Measurements from ENCODE around the gene IRGC.
A peak's percentile ranks its signal among the peaks of the same experiment; 100 is the strongest.
"Not testable (repeated sequence)": the region's sequence is repeated elsewhere in the genome, so short reads cannot be mapped to it uniquely, and the experiment has no call there.

IRGC gene, protein sequence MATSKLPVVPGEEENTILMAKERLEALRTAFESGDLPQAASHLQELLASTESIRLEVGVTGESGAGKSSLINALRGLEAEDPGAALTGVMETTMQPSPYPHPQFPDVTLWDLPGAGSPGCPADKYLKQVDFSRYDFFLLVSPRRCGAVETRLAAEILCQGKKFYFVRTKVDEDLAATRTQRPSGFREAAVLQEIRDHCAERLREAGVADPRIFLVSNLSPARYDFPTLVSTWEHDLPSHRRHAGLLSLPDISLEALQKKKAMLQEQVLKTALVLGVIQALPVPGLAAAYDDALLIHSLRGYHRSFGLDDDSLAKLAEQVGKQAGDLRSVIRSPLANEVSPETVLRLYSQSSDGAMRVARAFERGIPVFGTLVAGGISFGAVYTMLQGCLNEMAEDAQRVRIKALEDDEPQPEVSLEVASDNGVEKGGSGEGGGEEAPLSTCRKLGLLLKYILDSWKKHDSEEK

DNA sequence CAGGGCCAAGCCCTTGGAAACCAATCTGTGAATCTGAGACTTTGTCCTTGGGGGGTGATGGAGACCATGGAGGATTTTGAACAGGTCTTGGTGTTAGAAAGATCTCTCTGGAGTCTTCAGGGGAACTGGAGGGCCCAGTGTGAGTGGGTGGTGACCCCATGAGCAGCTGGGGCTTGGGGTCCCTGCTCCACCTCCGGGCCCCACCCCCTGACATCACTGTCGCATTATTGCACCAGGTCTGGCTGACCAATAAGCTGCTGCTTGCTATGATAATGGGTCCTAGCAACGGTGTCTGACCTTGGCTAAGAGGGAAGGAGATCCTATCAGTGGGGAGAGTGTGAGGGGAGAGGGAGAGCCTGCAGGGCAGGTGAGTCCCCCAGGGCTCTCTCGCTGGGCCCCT is at the start of gene IRGC:
Gene IRGC (plus strand): TSS at position 301 of the 400 bp plus-strand sequence. CDS start 2,483 bp downstream, outside the sequence.
- DNase-seq (ENCODE audit: low read depth in 1 of 2, low spot score in 1 of 2), result no peak

DNA sequence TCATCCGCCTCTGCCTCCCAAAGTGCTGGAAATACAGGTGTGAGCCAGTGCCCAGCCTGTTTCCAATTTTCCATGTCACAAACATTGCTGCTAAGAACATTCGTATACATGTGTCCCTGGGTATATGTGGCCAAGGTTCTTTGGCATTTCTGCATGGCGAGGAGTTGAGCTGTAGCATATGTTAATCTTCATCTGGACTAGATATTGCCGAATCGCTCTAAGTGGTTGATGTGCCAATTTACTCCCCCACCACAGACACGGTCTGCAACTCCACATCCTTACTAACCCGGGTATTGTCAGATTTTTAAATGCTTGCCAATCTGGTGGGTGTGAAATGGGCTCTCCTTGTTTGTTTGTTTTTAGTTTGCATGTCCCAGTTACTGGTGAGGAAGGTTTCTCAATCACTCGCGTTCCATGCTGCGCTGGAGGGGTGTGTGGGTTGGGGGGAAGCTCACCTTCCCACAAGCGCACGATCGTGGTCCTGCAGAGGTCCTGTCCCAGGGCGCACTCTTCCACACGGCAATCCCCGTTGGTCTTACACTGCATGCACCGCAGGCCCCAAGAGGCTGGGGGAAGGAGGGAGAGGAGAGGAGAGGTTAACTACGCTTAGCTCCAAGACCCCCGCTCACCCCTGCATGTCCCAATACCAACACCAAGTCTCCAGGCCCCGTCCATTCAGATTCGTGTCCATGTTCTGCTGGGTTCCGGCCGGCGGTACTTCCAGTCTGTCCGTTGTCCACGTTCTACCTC is 48.6 kb upstream of the IRGC start:
- DNase-seq (ENCODE audit: low read depth in 1 of 2, low spot score in 1 of 2), result no peak

DNA sequence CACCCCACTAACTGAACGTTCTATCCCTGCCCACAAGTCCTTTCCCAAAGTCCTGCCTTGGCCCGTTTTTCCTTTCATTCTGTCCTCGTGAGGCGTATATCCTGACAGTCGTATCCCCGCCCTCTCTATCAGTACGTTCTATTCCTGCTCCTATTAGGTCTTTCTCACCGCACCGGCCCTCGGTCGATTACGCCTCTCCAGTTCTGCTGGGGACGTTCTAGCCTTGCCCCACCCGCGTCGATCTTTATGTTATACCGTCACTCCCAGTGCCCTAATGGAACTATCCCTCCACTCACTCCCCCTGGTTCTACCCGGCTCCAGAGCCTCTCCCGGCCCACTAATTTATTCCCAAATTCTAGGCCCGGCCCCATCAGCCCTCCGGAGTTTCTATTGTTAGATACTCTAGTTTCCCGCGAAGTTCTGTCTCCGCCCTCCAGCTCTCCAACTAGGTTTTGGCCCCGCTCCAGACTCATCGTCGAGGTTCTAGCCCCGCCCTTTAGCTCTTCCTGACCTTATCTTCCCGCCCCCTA is 47.9 kb upstream of the IRGC start:
- DNase-seq (ENCODE audit: low read depth in 1 of 2, low spot score in 1 of 2), result no peak

DNA sequence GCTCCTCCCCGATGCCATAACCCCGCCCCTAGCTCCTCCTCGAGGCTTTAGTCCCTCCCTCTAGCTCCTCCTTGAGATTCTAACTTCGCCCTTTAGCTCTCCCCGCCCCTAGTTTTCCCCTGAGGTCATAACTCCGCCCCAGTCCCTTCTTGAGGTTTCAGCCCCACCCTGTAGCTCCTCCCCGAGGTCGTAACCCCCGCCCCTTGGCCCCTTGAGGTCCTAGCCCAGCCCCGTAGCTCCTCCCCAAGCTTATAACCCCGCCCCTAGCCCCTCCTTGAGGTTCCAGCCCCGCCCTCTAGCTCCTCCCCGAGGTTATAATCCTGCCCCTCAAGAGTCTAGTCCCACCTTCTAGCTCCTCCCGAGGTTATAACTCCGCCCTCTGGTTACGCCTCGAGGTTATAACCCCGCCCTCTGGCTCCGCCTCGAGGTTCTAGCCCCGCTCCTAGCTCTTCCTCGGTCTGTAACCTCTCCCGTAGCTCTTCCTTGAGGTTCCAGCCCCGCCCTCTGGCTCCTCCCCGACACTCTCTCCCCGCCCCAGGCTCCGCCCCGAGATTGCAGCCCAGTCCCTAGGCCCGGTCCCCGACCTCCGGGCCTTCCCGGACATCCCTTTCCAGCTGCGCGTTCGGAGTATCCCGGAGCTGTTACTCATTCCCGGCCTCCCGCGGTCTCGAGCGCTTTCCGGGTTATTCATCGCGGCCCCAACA is 47.3 kb upstream of the IRGC start:
- DNase-seq (ENCODE audit: low read depth in 1 of 2, low spot score in 1 of 2), result peak; percentile 91 to 95

DNA sequence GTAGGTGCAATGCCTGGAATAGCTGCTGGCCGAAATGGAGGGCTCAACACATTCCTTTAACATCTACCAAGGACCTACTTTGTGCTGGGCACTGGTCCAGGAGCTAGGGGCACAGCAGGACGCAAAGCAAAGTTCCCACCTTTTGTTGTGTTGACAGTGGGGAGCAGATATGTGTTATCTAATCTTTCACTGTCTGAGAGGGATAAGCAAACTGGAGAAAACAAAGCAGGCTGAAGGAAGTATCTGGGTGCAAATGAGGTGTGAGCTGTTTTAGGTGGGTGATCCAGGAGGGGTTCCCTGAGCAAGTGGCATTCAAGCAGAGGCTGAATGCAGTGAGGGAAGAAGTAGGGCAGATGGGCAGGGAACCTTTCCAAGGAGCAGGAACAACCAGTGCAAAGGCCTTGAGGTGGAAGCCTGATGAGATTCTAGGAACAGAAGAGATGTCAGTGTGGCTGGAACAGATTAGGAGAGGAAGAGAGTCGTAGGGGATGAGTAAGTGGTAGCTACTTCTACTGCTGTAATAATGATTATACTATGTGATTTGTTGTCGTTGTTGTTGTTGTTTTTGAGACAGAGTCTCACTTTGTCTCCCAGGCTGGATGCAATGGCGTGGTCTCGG is 43.7 kb upstream of the IRGC start:
- DNase-seq (ENCODE audit: low read depth in 1 of 2, low spot score in 1 of 2), result no peak

DNA sequence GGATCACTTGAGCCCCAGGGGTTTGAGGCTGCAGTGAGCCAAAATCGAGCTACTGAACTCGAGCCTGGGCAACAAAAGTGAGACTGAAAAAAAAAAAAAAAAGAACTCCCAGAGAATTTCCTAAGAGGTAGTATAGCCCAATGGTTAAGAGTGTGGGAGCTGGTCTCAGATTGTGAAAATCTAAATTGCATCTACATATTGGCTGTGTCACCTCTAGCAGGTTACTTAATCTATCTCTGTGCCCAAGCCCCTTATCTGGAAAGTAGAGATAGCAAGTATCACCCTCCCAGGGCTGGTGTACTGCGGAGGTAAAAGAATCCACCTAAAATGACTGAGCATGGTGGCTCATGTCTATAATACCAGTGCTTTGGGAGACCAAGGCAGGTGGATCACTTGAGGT is 42.2 kb upstream of the IRGC start:
- DNase-seq (ENCODE audit: low read depth in 1 of 2, low spot score in 1 of 2), result no peak

DNA sequence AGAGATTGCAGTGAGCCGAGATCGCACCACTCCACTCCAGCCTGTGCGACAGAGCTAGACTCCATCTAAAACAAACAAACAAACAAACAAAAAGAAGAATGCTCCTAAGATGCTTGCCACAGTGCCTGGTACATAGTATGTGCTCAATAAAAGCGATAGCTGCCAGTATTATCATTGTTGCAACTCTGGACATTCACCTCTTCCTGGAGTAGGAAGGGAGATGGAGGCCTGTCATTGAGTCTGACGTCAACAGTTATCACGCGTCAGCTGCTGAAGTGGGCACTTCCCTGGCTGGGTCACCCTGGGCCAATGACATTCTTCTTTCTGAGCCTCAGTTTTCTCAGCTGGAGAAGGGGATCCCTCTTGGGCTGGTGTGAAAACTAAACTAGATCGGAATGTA is 41.7 kb upstream of the IRGC start:
- no peak for DNase-seq (ENCODE audit: low read depth in 1 of 2, low spot score in 1 of 2)

DNA sequence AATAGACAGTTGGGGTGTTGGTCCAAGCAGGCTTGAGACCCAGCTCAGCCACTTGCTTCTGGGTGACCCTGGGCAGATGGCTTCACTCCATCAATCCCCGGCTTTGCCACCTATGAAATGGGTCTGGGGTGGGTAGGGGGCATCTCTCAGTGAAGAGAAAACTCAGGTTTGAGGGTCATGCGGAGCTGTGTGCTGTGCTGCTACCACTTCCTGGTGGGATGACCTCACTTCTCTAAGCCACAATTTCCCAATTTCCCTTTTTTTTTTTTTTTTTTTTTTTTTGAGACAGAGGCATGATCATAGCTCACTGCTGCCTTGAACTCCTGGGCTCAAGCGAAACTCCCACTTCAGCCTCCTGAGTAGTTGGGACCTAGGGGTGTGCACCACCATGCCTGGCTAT is 41.3 kb upstream of the IRGC start:
- no peak for DNase-seq (ENCODE audit: low read depth in 1 of 2, low spot score in 1 of 2)

DNA sequence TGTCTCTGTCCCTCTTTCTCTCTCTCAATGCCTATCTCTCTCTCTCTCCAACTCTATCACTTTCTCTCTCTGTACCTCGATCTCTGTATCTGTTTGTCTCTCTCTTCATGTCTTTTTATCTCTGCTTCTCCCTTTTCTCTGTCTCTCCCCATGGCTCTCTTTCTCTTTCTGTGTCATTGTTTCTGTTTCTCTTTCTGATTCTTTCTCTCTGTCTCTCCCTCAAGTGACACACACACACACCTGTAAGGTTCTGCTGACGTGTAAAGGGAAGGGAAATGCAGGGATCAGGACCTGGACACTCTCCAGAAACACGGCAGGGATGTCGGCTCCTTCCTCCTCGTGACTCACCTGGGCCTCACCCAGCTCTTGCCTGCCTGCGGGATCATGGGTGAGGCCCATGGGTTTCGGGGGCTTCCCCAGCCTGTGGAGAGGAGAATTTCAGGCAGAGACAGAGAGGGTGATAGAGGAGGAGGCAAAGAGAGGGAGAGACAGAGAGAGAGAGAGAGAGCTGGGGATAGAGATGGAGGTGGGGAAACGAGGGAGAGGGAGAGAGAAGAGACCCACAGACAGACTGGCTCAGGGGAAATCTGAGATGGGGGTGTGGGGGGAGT is 40.5 kb upstream of the IRGC start:
- DNase-seq (ENCODE audit: low read depth in 1 of 2, low spot score in 1 of 2), result no peak

DNA sequence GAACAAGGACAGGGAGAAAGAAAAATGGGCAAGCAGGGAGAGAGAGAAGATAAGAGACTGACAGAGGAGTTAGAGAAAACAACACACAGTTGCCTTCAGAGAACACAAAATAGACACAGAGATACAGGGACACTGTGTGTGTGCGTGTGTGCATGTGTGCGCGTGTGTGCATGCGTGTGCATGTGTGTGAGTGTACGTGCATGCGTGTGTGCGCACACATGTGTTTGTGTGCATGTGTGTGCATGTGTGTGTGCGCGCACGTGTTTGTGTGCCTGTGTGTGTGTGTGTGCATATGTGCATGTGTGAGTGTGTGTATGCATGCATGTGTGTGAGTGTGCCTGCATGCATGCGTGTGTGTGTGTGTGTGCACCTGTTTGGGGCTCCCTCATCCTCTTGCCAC is 40.0 kb upstream of the IRGC start:
- DNase-seq (ENCODE audit: low read depth in 1 of 2, low spot score in 1 of 2), result no peak

DNA sequence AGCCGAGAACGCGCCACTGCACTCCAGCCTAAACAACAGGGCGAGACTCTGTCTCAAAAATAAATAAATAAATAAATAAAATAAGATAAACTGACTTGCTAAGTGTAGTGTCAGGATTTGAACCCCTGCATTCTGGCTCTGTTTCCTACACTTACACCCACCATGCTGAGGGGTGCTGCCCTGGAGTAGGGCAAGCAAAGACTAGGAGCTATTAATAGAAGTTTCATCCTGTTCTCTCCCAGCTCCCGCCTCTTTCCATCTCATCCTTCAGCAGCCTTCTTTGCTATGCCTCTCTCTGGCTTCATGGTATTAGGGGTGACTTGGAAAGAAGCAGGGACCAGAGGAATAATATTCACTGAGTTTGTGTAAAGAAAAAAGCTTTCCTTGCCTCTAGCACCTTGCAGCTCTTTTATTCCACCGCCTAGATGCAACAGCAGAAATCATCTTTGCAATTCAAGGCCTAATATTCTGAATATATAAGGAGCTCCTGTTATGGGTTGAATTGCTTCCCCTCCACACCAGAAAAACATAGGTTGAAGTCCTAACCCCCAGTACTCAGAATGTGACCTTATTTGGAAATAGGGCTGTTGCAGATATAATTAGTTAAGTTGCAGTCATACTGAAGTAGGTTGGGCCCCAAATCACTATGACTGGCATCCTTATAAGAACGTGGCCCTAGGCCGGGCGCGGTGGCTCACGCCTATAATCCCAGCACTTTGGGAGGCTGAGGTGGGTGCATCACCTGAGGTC is 37.2 kb upstream of the IRGC start:
- DNase-seq (ENCODE audit: low read depth in 1 of 2, low spot score in 1 of 2), result no peak

DNA sequence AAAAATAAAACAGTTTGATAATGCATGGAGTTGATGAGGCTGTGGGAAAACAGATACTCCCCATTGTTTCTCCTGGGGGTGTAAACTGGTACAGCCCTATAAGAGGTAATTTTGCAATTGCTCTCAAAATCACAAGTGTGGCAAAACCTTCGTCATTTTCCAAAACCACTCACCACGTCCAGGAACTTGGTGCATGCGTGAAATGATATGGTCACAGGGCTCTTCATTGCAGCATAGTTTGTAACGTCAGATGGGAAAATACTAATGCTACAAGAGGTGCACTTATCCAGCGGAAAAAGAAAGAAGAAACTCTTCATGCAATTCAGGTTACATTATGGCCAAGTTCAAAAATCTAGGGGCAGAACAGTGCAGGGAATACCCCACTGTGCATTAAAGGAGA is 34.1 kb upstream of the IRGC start:
- no peak for DNase-seq (ENCODE audit: low read depth in 1 of 2, low spot score in 1 of 2)

DNA sequence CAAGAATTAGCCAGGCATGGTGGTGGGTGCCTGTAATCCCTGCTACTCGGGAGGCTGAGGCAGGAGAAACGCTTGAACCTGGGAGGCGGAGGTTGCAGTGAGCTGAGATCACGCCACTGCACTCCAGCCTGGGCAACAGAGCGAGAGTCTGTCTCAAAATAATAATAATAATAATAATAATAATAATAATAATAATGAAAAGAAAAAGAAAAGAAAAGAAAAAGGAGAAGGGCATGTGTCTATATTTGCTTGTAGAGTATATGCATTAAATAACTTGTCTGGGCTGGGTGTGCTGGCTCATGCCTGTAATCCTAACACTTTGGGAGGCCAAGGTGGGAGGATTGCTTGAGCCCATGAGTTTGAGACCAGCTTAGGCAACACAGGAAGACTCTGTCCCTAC is 33.6 kb upstream of the IRGC start:
- not testable (repeated sequence) for DNase-seq (ENCODE audit: low read depth in 1 of 2, low spot score in 1 of 2)

DNA sequence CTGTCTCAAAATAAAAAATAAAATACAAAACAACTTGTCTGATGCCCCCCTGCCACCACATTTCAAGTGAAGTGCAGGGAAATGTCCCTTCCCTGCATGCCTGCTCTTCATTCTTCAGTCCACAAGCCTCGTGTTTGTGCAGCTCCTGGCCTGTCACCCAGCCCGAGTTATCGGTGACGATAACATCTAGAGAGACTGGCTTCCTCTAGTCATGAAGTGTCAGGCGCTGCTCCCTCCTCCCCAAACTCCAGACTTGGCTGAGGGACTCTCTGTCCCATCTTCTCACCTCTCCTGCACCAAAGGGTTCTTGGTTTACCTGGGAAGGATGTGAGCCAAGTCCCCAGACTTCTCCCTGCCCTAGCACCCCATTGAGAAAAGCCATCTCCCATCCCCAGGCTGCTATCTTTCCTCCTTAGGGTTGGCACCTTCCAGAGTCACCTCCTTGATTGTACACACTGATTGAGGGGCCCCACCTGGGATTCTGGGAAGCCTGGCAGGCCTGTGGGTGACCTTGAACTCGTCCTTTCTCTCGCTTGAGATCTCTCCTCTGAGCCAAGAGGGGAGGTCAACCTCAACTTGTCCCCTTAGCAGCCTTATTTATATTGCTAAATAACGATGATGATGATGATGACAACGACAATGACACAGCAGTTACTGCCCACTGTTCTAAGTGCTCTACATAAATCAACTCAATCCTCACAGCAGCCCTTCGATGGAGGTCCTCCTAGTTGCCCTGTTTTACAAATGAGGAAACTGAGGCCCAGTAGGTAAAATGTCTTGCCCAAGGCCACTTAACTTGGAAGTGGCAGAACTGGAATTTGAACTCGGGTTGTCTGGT is 32.8 kb upstream of the IRGC start:
- no peak for DNase-seq (ENCODE audit: low read depth in 1 of 2, low spot score in 1 of 2)

DNA sequence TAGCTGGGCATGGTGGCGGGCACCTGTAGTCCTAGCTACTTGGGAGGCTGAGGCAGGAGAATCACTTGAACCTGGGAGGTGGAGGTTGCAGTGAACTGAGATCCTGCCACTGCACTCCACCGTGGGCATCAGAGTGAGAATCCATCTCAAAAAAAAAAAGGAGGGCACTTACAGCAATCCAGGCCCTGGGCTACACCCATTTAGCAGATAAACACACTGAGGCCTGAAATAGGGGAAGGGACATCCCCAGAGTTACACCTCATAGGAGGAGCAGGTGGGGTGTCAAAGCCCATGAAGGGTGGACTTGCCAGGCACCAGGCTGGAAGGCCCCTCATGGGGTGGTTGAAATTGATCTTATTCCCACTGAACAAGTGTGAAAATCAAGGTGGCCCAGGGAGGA is 32.0 kb upstream of the IRGC start:
- no peak for DNase-seq (ENCODE audit: low read depth in 1 of 2, low spot score in 1 of 2)

DNA sequence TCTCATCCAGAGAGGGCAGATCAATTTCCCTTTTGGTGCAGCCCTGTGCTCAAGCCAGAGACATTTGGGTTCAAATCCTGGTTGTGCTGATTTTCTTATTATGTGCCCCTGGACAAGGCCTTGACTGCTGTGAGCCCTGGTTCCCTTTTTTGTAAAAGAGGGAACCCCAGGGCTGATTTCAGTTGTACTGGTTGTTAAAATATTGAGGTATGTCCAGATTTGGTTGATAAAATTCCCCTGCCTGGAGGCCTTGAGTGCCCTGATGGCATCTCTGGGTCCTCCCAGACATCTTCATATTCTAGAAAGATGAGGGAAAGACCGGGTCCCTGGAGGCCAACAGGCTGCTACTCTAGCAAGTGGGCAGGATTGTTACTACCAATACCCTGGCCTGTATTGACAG is 31.6 kb upstream of the IRGC start:
- no peak for DNase-seq (ENCODE audit: low read depth in 1 of 2, low spot score in 1 of 2)

DNA sequence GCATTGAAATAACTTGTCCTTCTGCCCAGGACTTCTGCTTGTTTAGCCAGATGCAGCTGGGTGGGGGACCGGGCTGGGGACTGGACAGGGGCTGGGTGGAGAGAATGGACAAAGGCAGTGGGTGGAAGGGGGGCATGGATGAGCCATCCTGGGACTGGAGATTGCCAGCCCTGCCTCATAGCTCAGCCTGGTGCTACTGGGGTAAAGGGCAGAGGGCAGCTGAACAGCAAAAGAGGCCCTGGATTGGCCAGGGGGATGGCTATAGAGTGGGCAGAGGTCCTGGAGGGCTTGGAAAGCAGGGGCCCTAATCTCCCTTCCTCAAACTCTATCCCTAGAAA is 28.2 kb upstream of the IRGC start:
- DNase-seq (ENCODE audit: low read depth in 1 of 2, low spot score in 1 of 2), result no peak

DNA sequence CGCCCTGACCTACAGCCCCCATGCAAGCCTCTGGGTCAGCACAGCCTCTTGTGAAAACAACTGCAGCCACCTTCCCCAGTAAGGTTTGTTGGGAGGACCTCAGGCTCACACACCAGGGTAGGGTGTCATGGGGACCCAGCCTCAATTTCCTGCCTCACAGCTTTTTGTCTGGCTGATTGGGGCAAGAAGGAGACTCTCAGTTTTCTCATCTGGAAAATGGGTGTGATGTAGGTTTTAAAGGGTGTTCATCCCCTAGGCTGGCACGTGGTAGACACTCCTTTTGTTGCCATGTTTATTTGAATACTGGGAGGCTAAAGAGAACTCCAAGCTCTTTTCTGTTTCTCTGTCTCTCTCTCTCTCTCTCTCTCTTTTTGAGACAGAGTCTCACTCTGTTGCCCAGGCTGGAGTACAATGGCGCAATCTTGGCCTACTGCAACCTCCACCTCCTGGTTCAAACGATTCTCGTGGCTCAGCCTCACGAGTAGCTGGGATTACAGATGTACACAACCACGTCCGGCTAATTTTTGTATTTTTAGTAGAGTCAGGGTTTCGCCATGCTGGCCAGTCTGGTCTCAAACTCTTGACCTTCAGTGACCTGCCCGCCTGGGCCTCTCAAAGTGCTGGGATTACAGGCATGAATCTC is 27.7 kb upstream of the IRGC start:
- no peak for DNase-seq (ENCODE audit: low read depth in 1 of 2, low spot score in 1 of 2)

DNA sequence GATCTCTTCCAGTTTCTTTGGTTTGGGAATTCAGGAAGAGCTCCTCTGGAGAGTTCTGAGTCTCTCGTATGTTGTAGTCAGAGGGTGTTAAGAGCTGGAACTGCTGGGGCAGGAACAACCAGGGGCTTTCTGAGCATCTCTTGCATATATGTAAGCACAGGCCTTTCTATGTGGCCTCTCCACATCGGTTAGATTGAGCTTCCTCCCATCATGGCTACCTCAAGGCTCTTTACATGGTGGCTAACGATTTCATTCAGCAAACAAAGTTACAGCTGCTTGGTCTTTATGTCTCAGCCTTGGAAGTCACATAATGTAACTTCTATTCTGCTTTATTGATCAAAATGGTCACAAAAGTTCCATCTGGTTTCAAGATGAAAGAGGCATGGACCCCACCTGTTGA is 25.4 kb upstream of the IRGC start:
- DNase-seq (ENCODE audit: low read depth in 1 of 2, low spot score in 1 of 2), result no peak

Measured in activated CD4-positive, alpha-beta T cell treated with anti-CD3 and anti-CD28 coated beads, Interleukin-2, amount 50 U/mL, for 24 hours (primary cell).